ENCODE measurements around the gene CSNK1A1.
"Not testable (repeated sequence)": the region's sequence is repeated elsewhere in the genome, so short reads cannot be mapped to it uniquely, and the experiment has no call there.

CSNK1A1 gene

DNA sequence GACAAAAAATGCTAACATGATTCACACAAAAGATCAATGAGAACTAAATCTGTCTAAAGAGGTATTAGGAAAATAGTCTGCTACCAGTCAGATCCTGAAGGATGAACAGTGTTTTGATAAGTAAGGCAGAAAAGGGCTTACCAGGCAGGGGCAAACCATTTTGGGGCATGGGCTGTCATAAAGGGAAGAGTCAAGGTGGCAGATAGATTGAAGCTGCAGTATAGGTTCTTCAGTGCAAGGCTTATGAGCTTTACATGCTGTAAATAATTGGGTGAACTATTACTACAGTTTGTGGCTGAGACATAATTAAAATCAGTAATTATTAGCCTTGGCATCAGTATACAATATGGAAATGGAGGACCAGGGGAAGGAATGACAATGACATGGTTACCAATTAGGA, 21.8 kb downstream of the CSNK1A1 start:
- no peak for DNase-seq (ENCODE audit: low read depth)

DNA sequence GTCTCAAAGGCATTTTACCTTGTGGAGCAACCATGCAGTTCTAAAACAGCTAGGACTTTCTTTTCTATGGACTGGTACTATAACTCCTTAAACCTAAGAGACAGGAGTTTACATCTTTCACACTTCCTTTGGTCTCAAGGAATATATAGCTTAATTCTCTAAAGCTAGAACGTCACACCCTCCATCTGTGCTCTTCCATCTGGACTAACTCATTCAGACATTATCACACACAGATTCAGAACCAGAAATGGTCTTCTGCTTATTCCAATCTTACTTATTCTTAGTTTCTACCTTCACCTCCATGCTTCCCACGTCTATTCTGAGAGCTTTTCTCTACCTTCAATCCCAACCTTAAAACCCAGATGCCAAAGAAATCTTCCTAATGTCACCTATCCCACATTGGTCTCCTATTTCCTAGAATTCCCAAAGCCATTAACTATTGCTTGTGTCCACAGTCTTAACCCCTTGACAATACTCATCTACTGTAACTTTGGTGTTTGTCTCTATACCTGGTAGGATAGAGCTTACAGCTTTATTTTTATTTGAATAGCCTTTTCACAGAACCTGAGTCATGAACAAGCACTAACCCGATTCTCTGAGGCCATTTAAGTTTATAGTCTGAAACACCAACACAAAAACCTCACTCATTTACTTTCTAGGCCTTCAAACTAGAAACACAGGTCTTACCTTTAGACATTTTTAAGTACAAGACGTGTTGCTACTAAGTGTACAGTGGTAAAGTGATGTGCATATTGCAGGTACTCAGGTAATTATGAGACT, 22.8 kb downstream of the CSNK1A1 start:
- no peak for DNase-seq (ENCODE audit: low read depth)

DNA sequence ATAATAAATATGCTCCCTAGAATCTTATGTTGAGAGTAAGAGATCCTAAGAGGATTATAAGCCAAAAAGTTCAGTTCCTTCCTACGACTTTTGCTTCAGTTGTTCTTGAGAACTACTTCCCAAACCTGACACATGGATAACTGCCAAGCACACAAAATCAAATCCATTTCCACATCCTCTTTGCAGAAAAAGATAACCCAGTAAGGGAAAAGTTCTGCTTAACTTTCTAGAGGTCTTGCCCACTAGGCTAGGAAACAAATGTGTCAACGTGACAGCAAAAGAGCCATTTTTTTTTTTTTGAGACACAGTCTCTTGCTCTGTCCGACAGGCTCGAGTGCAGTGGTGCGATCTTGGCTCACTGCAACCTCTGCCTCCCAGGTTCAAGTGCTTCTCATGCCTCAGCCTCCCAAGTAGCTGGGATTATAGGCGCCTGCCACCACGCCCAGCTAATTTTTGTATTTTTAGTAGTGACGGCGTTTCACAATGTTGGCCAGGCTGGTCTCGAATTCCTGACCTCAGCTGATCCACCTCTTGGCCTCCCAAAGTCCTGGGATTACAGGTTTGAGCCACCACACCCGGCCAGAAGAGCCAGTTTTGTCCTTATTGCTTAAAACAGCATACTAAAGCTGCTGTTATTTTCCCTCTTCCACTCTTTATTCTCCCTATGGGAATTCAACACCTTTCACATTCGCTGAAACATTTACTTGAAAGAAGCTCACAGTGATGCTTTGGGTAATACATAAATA, 24.2 kb downstream of the CSNK1A1 start:
- DNase-seq (ENCODE audit: low read depth): no peak

GRCh38 chr5:149521739-149522685, 29.2 kb downstream of the CSNK1A1 start:
- no peak for DNase-seq (ENCODE audit: low read depth)

DNA sequence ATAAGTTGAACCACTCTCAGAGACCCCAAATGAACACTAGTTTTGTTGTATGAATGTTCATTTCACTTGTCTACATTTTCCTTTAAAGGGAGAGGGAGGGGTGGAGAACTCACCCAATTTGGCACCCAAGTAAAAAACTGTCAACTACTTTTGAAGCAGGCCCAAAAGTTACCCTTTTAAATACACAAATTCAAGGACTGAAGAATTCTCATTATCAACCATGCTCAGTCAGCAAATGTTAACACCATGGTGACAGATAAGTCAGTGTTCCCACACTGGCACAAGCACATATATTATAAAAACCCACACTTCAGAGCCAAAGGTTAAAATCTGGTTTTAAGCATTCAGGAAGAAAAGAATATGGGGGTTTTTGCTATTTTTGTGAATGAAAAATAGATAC, 31.6 kb downstream of the CSNK1A1 start:
- DNase-seq (ENCODE audit: low read depth): no peak

- no peak for DNase-seq (ENCODE audit: low read depth)
Observed at GRCh38 chr5:149518620-149519019, 32.6 kb downstream of the CSNK1A1 start.

DNA sequence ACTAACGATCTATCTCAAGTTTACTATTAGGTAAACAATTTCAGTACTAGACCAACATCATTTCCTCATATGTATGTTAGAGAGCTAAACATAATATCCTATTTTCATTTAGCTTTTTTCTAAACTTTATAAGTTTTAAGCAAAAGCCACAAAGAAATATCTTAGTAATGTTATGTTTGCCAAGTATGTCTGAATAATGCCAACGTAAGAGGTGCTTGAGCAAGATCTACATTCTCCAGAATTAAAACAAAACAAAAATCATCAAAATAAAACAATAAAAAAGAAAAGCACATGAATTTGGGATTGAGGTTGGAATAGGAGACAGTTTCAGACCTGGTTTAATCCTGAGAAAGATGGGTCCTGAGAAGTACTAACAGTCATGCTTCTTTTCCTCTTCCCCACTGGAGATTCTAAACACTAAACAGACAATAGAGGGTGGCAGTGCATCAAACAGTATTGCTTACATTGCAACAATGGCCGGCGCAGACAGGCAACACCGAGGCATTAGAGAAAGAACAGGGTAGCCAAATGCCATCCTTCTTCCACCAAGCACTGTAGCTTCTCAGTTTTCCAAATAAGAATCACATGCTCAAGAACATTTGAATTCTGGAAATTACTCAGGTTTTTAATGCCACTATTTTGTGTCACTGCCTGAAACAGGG, 33.6 kb downstream of the CSNK1A1 start:
- no peak for DNase-seq (ENCODE audit: low read depth)

- no peak for DNase-seq (ENCODE audit: low read depth)
Observed at GRCh38 chr5:149514512-149514911, 36.7 kb downstream of the CSNK1A1 start.

DNA sequence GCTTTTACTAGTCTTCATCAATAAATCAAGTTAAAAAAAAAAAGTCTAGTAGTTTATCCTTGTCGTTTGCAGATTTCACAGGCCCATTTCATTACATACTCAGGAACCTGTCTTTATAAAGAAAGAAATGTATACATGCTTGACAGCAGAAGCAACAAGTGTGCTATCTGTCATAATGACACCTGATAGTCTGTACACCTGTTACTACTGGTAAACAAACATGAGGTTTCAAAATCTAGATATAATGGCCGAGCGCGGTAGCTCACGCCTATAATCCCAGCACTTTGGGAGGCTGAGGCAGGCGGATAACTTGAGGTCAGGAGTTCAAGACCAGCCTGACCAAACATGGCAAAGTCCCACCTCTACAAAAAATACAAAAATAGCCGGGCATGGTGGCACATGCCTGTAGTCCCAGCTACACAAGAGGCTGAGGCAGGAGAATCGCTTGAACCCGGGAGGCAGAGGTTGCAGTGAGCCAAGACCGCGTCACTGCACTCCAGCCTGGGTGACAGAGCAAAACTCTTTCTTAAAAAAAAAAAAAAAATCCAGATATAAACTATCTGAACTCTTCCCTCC, 37.8 kb downstream of the CSNK1A1 start:
- DNase-seq (ENCODE audit: low read depth): not testable (repeated sequence)

DNA sequence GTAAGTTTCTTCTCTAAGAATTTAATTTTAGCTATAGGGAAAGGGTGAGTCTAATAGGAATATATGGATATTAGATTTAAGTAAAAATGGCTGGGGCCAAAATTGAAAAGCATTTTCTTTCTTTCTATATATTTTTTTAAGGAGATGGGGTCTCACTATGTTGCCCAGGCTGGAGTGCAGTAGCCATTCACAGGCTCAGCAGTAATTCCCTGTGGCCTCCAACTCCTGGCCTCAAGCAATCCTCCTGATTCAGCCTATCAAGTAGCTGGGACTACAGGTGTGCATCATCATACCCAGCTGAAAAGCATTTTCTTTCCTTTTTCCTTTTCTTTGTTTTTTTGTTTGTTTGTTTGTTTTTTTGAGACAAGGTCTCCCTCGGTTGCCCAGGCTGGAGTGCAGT, 41.1 kb downstream of the CSNK1A1 start:
- no peak for DNase-seq (ENCODE audit: low read depth)

DNA sequence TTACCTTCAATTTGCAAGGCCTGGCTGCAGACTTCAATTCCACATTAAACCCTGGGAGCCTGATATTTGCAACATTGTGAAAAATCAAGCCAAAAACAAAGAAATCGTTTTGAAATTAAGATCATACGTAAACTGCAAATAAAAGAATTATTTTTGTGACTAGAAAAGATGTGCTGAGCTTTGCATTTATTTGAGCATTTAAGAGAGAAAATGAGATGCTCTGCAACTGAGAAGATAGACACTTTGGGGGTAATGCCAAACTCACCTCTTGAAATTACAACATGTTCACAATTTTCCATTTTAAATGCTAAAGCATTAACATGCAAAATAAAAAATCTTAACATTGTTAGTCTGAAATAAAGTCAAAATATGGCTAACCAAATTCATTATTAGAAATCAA, 46.6 kb downstream of the CSNK1A1 start:
- no peak for DNase-seq (ENCODE audit: low read depth)

GRCh38 chr5:149503006-149503405, 48.2 kb downstream of the CSNK1A1 start:
- DNase-seq (ENCODE audit: low read depth): no peak

GRCh38 chr5:149500922-149501582, 50.2 kb downstream of the CSNK1A1 start:
- no peak for DNase-seq (ENCODE audit: low read depth)

GRCh38 chr5:149498724-149499336, 52.4 kb downstream of the CSNK1A1 start:
- no peak for DNase-seq (ENCODE audit: low read depth)

- no peak for DNase-seq (ENCODE audit: low read depth)
Observed at GRCh38 chr5:149497357-149497756, 53.9 kb downstream of the CSNK1A1 start.

- DNase-seq (ENCODE audit: low read depth): no peak
Observed at GRCh38 chr5:149496917-149497316, 54.3 kb downstream of the CSNK1A1 start.

- no peak for DNase-seq (ENCODE audit: low read depth)
Observed at GRCh38 chr5:149496166-149496565, 55.1 kb downstream of the CSNK1A1 start.

DNA sequence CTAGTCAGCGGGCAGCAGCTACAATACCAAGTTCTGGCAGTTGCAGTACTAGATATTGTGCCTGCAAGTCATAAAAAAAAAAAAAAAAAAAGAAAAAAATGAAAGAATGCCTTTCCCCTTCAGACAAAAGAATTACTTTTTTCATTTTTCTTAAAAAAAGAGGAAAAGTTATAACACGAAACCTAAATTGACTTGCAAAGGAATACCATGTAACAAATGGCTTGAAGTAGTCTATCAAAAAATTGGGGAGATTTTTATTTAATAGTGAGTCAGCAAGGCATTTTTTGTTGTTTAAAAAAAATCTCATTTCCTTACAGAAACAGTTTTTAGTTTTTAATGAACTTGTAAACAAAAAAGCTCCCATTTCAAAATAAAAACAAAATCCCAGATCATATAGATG, 55.6 kb downstream of the CSNK1A1 start:
- DNase-seq (ENCODE audit: low read depth): no peak

DNA sequence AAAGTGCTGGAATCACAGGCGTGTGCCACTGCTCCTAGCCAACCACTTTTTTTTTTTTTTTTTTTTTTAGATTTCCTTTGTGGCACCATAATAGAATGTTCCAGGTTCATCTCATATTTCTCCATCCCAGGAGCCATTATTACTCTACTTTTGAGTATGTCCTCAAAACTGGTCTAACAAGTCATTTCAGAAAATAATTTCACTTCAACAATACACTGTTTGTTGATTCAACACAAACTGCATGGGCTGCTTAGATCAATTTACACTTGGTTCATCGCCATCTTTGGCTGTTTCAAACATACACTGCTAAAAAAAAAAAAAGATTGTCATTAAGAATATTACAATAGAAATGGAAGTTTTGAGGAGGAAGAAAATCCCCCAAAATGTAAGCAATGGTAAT, 57.9 kb downstream of the CSNK1A1 start:
- no peak for DNase-seq (ENCODE audit: low read depth)

GRCh38 chr5:149492781-149493180, 58.5 kb downstream of the CSNK1A1 start:
- no peak for DNase-seq (ENCODE audit: low read depth)
